Fibroblast of gingiva (primary cell): Measurements from ENCODE around the gene NABP1.

Experiments used
- DNase-seq: peaks from one replicate; pipeline ENCODE4 v3.0.0-alpha.2; 2011; ENCODE audit warnings: low read depth

The NABP1 gene

DNA sequence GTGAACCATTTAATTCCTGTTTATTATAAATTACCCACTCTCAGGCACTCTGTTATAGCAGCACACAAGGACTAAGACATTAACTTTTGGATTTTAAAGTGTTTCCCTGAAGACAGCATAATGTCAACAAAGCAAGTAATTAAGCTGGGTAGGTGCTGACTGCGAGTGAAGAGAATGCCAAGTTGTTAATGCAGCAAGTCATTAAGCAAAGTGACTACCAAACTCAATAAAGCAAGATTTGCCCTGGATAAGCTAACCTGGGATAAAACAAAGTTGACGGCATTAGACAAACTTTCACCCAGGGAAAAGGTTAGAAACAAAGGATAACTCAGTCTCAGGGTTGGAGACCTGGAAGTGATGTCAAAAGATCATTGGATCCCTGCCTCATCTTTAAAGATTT, 28.4 kb upstream of the NABP1 start:
- DNase-seq, result no peak

DNA sequence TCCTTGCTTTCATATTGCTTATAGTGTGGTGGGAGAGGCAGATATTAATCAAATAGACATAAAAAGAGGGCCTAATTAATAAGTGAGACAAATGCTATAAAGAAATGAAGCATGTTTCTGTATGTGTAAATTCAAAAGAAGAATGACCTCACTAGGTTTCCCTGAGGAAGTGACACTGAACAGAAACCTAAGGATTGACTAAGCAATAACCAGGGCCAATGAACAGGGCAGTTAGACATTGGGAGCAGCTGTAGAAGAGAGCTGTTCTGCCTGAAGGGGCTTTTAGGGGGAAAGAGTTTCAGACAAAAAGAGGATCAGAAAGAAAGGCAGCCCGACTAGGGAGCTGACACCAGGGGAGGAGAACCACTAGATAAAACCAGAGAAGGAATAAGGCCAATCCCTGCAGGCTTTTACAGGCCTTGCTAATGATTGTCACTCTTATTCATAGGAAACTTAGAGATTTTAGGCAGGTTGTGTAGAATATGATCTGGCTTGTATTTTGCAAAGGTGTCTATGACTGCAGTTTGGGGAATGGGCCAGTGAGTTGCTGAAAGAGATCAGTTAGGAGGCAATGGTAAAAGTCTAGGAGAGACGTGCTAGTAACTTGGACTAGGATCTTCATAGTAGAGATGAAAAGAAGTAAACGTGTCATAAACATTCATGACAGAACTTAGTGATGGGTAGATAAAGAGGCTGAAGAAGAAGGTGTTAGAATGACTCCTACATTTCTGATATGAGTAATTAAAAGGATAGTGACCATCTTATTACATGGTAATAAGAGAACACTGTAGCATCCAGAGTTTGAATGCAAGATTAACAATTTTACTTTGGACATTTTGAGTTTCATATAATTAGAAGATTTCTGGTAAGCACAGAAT, 26.8 kb upstream of the NABP1 start:
- no peak for DNase-seq

DNA sequence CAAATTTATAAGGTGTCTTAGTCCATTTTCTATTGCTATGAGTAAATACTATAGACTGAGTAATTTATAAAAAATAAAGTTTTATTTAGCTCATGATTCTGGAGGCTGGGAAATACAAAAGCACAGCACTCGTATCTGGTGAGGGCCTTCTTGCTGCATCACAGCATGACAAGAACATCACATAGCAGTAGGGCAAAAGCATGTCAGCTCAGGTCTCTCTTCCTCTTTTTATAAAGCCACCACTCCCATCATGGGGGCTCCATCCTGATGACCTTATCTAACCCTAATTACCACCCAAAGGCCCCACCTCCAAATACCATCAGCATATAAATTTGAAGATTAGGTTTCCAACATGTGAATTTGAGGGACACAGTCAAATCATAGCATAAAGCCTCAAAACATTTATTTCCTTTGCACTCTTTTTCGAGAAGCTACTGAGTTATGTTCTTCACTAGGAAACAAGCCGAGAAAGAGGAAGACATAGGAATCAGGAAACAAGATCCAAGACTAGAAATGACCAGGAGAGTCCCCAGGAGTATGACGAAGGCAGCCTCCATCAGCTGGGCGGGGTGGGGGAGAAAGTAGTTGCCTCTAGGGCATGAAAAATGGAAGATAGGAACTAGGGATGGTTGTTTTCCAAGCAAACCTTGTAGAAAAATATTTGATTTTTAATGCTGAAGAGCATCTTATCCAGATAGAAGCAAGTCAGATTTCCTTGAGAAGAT, 24.1 kb upstream of the NABP1 start:
- no peak for DNase-seq

DNA sequence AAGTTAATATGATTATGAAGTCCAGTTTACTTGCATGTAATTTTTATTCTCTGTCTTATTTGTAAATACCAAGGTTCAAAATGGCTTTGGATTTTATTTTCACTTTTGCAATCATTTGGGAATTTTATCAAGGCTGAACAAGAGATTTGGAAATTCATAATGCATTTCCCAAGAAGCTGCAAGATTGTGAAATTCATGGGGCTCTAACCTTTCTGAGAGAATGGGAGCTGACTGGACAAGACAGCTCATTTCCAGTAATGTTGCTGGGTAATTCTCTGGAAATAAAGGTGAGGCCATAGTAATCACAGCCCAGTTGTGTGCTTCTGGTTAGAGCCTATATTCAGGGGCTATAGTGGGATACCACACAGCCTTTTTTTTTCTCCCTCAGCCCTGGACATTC, 21.5 kb upstream of the NABP1 start:
- peak; percentile 86 for DNase-seq

DNA sequence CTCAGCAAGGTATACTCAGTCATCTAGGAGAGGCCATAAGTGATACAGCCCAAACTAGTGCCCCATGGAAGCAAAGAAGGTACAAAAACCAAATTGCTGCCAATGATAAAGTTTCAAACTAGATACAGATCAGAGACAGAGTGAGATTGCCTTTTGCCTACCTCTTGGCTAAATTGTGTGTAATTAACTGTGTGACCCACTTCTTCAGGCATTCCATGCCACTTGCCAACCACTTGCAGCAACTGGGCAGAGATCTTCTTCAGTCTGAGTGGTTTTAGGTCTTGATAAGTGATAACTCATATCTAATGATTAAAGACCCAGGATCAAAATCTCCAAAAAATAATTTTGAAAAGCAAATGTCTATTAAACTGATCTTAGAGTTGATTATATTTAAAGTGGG, 21.1 kb upstream of the NABP1 start:
- peak; percentile 24 for DNase-seq

DNA sequence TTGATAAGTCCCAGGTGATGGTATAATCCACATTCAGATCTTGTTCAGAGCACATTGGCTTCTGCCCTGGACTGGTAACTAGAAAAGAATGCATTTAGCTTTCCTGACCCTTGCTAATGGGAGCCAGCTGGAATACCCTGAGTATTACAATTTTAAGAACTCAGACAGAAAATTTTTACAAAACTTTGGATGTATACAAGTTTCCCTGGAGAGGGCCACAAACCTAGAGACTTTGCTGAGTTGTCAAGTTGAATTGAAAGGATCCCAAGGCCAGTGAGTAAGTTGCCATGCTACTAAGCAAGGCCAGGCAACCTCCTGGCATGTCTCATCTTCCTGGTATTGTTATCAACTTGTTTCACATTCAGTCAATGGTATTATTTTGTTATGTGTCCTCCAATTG, 20.0 kb upstream of the NABP1 start:
- DNase-seq, result peak; percentile 91

DNA sequence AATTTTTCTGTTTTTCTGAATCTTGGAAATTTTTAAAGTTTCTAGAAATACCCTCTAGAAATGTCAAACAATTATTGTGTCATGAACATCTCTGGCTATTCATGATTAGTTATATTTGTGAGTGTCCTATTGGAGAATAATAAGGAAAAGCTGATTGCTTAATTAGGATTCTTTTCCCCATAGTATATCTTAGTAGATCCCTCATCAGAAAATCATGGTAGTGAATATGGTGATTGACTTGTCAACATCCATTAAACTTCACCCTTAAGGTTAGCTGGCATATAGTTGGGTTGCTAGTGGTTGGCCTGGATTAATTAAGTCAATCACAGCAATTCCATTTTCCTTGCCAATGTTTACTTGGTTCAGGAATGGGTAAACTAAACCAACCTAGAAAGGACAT, 18.7 kb upstream of the NABP1 start:
- DNase-seq, result no peak

DNA sequence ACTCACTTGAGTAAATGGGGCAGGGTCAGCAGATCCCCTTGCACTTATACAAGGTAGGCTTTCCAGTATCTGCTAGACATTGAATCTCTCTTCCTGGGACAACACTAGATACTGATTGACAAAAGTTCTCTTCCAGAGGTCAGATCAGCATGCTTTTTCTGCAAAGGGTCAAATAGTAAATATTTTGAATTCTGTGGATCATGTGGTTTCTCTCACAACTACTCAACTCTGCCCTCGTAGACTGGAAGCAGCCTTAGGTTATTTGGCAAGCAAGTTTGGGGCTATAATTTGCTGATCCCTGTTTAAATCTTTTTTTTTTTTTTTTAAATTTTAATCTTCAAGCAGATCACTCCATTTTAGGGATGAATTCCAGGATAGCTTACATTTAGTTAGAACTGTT, 17.4 kb upstream of the NABP1 start:
- DNase-seq, result no peak

DNA sequence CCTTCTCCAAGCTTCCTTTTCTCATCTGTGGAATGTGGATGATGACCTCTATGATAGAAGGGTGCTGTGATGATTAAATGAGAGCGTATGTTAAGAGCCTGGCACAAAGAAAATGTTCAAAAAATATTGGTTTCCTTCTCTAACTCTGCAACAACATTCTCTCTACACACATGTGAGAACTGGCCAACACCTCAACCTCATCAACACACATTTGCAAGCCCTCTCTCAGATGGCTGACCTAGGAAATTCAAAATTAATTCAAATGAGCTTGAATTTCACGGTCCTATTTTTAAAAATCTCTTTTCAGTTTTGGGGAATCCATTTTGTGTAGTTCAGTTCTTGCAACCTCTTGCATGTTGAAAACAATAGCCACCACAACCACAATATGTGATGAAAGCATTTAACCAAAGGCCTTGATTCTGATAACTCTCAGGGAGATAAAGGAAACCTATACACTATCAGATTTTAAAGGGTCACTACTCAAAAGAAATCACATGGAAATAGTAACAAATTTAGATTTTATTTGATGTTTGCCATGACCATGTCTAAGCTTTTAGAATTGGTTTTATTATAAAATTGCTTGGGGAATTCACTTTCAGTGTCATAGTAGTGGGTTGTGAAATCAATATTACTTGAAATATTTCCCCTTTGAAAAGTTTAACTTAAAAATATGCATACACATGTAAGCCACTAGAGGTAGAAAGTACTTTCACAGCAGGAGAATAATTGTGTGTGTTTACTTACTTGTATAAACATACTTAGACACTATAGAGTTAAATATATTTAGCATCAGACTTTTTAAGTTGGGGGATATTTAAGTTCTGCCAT, 16.6 kb upstream of the NABP1 start:
- no peak for DNase-seq

DNA sequence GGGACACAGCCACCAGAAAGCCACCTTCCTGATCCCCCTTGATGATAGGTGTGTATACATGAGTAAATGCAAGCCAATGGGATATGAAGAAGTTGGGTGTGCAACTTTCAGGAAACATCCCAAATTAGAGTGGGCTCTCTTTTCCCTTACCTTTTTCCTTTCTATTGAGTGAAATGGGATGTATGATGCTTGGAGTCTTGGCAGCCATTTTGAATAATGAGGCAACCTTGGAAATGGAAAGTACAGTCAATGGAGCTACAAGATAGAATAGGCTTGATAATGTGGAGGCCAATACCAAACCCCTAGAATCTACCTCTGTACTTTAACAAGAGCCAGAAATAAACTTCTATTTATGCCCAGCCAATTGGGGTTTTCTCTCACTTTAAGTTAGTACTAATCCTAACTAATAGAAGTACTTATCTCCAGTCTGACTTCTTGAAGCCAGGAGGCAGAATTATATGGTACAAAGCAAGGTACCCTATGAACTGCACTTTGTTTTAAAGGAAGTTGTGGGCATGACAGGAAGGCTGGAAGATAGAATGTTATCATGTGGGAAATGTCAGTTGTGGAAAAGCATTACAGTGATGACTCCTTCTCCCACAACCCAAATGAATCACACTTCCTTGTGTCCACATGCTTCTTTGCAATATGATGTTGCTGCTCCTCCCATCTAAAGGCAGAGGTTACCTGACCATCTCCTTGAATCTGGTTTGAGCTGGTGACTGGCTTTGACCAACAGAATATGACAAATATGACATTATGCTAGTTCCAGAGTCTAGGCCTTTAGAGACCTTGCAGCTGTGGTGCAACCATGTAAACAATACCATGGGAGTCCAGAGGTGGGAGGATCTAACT, 12.9 kb upstream of the NABP1 start:
- no peak for DNase-seq

DNA sequence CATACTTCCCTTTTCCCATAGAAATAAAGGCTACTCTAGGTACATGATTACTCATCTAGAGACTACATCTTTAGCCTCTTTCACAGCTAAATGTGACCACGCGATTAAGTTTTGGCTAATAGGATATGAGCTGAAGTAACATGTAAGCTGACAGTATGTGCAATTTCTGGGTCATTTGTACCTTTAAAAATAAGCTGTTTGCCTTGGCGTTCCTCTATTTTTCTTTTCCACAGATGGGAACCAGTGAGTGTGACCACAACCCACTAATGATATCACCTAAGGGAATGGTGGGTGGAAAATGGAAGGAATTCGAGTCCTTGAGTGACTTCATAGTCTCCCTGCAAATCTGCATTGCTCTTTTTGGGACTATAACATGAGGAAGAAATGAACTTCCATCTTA, 11.7 kb upstream of the NABP1 start:
- no peak for DNase-seq

DNA sequence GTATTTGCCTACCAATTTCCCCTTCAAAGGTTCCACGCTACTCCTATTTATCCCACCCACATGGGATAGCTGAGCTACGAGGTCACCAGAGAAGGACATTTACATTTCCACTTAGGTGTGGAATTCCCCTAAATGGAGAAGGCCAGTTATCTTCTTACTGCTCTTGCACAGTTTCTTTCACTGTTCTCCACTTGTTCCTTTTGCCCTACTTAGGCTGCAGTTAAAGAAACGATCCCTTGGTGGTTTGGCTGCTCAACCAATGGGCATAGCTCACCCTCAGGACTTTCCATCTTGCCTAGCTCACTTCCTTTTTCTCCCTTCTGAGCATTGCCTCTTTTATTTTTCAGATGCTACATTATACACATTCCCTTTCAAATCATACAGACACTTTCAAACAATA, 11.2 kb upstream of the NABP1 start:
- no peak for DNase-seq

DNA sequence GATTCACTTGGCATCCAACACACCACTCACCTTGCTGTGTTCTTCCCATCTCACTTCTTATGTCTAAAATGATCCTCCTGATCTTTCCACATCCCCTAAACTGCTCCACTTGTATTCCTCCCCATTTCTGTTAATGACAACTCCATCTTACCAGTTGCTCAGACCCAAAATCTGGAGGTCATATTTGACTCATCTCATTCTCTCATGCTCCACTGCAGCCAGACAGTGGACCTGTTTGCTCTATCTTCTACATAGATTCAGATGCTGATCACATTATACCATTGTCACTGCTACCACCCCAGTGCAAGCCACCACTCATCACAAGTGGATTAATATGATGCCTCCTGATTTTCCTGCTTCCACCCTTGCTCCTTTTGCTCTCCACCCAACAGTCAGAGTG, 7.9 kb upstream of the NABP1 start:
- DNase-seq, result no peak

DNA sequence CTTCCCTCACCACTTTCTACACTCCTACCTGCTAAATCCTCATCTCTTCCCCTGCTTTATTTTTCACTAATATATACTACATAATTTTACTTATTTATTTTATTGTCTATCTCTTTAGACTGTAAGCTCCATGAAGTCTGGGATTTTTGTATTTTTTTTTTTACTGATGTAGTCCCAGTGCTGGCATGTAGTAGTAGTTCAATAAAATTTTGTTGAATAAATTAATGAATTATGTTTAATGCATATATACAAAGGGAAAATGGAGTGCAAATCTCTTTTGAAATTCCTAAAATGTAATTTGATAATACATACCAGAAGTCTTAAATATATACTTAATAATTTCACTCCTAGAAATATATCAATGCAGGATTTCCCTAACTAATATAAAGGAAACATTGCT, 7.1 kb upstream of the NABP1 start:
- no peak for DNase-seq

DNA sequence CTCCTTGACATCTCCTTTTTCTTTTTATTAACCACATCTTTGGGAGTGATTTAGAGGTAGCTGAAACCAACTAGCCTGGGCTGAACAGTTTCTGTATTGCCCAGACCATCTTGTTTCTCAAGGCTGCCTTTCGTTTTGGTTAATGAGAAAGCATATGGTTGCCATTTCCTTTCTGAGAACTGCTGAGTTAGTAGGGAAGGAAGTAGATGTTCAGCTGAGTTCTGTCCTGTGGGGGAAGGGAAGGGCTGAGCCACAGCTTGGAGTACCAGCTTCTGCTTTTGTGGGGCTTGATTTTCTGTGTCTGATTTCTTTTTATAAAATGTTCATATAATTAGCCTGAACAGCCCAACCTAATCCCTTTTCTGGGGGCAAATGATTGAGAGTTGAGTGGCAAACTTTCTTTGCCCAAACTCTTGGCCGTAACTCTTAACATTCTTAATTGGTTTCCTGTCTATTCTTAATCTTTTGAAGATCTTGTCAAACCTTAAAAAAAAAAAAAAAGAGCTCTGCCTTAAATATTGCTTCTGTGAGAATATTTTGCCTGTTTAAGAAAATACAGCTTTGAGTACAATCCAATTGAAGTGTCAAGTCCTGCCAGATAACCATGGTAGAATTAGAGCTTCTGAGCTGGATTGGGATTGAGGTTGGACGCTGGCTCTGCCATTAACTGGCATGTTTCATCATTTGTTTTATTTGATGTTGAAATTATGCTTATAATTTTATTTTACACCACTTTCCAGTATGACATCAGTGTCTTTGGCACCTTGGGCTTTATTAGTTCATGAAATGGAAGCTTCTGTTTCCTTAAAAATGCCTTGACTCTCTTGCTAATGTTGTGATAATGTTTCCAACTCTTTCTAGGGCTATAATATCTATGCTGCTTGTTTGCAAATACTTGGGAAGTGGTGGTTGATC, 1.9 kb upstream of the NABP1 start:
- peak; percentile 27 for DNase-seq

DNA sequence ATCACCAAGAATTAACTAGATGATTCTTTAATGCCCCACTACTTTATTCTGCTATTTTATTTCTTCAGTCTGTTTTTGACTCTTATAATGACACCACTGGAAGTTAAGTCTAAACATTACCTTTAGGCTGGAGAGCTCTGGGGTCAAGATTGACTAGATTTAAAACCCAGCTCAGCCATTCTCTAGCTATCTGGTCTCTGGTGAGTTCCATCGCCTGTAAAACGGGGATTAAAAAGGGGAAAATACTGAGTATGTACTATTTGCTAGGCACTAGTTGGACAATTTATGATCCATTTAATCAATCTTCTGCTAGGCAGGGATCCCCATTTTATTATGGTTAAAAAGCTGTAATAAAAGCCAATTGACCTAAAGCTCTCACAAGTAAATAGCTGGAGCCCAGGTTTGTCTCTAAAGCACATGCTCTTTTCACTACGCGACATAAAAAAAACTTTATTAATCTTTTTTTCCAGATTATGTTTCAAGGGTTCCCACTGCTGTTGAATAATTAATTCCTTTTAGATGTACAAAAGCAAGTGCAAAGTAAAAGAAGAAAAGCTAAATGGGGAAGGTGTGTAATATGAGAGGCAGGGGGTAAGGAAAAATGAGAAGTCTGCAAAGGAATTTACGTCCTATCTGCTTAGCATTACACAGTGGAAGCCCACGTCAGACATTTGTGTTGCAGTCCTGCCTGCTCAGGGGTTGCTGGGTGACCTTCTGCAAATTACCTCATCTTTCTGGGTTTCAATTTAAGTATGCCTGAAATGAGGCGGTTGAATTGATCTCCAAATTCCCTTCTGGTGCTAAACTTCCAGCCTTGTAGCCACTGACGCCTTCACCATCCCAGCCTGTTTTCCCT, 918 bp upstream of the NABP1 start:
- peak; percentile 88 for DNase-seq

DNA sequence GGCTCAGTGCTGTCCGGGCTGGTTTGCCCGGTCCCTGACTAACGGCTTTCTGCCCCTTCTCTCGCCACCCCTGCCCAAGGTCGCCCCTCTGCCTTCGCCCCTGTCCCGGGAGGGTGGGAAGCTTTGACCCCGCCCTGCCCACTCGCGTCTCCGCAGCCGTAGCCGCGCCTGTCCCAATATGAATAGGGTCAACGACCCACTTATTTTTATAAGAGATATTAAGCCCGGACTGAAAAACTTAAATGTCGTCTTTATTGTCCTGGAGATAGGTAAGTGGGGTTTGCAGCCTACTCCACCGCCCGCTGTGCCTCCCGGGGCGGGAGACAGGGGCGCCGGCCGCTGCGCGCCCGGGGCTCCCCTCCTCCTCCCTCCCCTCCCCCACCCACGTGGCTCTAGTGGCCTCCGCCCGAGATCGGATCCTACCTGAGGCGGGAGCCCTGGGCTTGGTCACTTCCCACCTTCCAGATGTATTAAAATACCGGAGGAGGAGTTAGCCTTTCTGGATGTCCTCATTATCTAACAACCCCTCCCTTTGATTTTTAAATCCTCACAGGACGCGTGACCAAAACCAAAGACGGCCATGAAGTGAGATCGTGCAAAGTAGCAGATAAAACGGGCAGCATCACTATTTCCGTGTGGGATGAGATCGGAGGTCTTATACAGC, 633 bp downstream of the NABP1 start:
- no peak for DNase-seq

DNA sequence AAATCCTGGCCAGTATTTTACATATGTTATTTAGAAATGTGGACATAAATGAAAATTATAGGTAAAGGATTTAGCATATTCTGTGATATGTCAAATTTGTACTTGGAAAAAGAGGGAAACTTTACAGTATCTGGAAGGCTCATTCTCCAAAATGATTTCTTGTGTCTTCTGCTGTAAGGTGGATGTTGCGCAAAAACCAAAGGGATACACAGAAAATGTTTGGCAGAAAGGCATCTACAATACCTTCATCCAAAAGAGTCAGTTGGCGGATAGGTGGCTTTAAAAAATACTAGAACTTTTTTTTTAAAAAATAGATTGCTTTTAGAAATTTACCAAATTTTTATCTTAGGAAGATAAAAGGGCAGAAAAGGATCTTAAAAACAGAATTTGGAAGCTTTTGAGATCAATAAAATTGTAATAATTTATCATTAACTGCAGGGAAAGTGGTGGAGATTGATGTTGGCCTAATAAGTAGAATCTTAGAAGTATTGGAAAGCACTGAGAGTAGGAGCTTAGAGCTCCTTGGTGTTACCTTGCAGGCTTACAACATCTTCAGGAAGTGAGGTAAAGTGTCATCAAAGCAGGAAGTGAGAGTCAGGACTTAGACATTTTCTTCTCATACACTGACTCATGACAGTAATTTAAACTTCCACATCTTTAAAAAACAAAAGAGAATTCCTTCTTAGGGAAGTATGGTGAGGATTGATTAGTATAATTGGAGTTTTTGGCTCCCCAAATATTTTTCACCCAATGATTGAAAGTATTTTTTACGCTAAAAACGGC, 2.1 kb downstream of the NABP1 start:
- peak; percentile 55 for DNase-seq
